ENCODE results near the gene FKBP6. TPM values are rescaled to one million over a fixed set of nuclear protein-coding genes. Genes with fewer than 3 reads are reported as not detected.

FKBP6 gene
- total RNA-seq, 4 donors from 2014 or later = not detected

DNA sequence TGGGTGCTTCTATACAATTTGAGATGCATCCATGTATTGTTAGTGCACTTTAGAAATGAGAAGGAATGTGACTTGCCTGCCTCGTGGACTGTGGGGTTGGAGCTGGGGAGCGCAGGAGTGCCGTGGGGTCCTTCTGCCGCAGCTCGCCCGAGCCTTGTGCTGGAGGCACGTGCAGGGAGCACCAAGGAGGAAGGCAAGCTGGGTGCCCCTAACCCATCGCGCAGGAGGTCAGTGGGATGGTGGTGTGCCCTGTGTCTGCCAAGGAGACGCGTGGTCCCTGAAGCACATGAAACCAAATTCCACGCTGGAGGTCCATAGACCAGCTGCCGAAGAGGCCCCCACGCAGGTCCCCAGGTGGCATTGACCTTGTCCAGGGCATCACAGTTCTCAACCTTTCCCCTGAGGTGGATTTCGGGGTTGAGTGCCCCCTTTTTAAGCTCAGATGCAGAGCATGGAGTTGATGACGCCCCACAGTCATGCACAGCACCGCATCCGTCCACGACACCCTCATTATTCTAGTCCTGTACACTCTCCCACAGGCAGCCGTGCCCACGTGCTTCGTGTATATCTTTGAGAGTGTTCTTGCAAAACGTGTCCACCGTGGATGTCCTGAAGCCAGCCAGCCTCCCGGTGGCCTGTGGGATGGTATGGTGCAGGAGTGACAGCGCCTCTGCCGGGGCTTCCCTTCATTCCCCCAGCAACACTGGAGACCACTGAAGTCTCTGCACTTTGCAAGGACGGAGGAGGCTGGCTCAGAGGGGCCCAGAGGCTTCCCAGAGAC, 35.5 kb downstream of the FKBP6 start:
- peaks cover 0 to 4% (median 2%) of the 10 kb centered on the region in 3 donors for H3K4me1 ChIP-seq
- DNase-seq = no peak
- H3K9me3 ChIP-seq = no peaks in the 10 kb centered on the region
- no peak overlapping the region for H3K27ac ChIP-seq
- 78 to 84% methylated on average over 15 to 17 of the region's 28 CpGs for WGBS, 2 donors
- no peak for TF ChIP-seq POLR2A (IDR thresholded peaks at IDR 0.05)
- TF ChIP-seq CTCF (IDR thresholded peaks at IDR 0.05) = no peak
- no peaks in the 10 kb centered on the region for H3K36me3 ChIP-seq
- peaks cover 0 to 46% (median 0%) of the 10 kb centered on the region in 4 donors for H3K27me3 ChIP-seq
- no peak overlapping the region for H3K4me3 ChIP-seq
- intact Hi-C loops (cut with DNase I) = no loop called here

DNA sequence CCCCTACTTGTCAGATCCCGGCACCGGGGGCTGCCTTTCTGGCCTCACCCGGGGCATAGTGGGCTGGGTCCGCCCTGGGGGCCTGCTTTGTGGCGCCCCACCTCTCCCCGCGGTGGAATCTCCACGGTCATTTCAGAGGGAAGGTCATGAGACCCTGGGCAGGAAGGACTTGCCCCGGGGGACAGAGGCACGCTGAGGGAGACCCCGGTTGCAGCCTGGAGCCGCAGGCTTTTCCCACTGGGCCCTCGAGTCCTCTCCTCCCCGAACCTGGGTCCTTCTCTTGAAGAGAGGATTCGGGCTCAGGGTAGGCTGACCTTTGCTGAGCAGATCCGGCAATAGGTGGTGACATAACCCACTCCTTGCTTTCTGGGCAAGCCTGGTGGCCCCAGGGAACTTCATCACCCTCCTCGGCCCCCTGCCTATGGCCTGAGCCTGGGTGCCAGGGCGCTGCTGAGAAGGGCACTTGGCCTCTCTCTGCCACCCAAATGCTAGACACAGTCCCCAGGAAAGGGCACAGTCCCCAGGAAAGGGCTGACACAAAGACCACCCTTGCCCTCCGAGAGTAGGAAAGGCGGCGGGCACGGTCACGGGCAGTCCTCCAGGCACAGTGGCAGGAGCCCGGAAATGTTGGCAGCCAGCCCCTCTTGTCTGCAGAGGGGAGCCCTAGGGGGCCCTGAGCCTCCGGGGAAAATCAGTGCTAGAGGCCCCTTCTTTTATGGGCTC, 36.2 kb downstream of the FKBP6 start:
- Histone ChIP-seq H3K36me3 (no peaks in the 10 kb centered on the region), H3K9me3 (no peaks in the 10 kb centered on the region), H3K27me3 (peaks cover 0 to 38% (median 0%) of the 10 kb centered on the region in 4 donors), H3K4me3 (no peak overlapping the region), H3K27ac (no peak overlapping the region), H3K4me1 (no peaks in the 10 kb centered on the region)
- intact Hi-C loops (cut with DNase I) = no loop called here
- 0% methylated on average over 1 of the region's 25 CpGs; no CpG with 5 or more reads in 1 of the 2 donors for WGBS, 2 donors
- no peak for DNase-seq
- no peak for TF ChIP-seq CTCF (IDR thresholded peaks at IDR 0.05)
- no peak for TF ChIP-seq POLR2A (IDR thresholded peaks at IDR 0.05)

DNA sequence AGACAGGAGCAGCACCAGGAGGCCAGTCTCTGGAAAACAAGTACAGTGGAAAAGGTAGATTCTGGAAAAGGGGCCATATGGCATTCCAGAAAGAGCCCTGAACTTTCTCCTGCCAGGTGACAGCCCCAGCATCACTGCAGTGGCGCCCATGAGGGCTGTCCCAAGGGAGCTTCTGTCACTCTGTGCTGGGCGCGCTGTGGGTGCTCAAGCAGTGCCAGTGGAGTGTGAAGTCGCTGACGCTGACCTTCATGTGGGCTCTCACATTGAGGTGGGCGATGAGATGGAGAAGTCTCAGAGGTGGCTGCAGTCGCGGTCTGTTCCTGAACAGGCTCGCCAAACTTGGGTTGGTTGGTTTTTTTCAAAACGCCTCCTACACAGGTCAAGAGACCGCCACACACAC, 38.2 kb downstream of the FKBP6 start:
- H3K4me3 ChIP-seq = no peak overlapping the region
- H3K9me3 ChIP-seq = no peaks in the 10 kb centered on the region
- H3K4me1 ChIP-seq = no peaks in the 10 kb centered on the region
- TF ChIP-seq CTCF (IDR thresholded peaks at IDR 0.05) (no peak), POLR2A (IDR thresholded peaks at IDR 0.05) (no peak)
- H3K36me3 ChIP-seq = no peaks in the 10 kb centered on the region
- no peak for DNase-seq
- WGBS, 2 donors = 93% methylated on average over 11 of the region's 11 CpGs; no CpG with 5 or more reads in 1 of the 2 donors
- intact Hi-C loops (cut with DNase I) = no loop called here
- H3K27ac ChIP-seq = no peak overlapping the region
- H3K27me3 ChIP-seq = peaks cover 0 to 30% (median 0%) of the 10 kb centered on the region in 4 donors

DNA sequence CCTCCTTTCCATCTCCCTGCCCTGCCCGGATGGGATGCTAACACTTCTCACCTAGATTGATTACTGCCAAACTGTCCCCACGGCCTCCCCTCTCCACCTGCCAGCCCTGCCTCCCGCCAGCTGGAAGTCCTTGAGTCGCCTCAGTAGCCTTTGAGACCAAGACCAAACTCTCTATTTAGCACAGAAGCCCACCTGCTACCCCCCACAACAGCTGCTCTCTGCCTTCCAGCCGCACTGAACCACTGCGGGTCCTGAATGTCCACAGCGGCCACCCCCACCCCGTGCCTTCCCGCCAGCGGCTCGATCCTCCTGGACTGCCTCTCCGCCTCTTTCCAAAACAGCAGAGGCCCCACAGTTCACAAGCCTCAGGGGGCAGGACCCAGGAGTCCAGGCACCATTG, 39.0 kb downstream of the FKBP6 start:
- H3K9me3 ChIP-seq = no peaks in the 10 kb centered on the region
- H3K4me3 ChIP-seq = no peak overlapping the region
- TF ChIP-seq POLR2A (IDR thresholded peaks at IDR 0.05) (no peak), CTCF (IDR thresholded peaks at IDR 0.05) (no peak)
- H3K27ac ChIP-seq = no peak overlapping the region
- peaks cover 0 to 30% (median 0%) of the 10 kb centered on the region in 4 donors for H3K27me3 ChIP-seq
- no peaks in the 10 kb centered on the region for H3K4me1 ChIP-seq
- no peaks in the 10 kb centered on the region for H3K36me3 ChIP-seq
- intact Hi-C loops (cut with DNase I) = no loop called here
- no peak for DNase-seq
- 72 to 73% methylated on average over 8 to 9 of the region's 12 CpGs for WGBS, 2 donors

DNA sequence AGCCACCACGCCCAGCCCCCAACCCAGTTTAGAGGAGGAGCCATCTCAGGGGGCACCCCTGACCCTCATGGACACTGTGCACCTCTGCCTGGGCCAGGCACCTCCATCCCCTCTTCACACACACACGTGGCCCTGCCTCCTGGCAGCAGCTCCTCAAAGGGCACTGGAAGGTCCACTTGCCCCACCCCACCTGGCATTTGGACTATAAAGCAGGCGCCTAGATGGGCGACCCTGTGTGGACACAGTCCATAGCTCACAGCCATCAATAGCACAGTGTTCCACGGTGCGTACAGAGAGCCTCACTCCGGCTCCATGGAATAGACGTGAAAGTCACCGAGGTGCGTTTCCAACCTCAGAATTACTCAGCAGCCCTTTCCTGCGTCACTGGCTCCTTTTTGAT, 41.0 kb downstream of the FKBP6 start:
- TF ChIP-seq POLR2A (IDR thresholded peaks at IDR 0.05) (no peak), CTCF (IDR thresholded peaks at IDR 0.05) (no peak)
- no peaks in the 10 kb centered on the region for H3K36me3 ChIP-seq
- no peaks in the 10 kb centered on the region for H3K4me1 ChIP-seq
- H3K27ac ChIP-seq = no peak overlapping the region
- WGBS, 2 donors = 80 to 82% methylated on average over 9 of the region's 11 CpGs
- no peak for DNase-seq
- H3K9me3 ChIP-seq = no peaks in the 10 kb centered on the region
- intact Hi-C loops (cut with DNase I) = no loop called here
- H3K4me3 ChIP-seq = no peak overlapping the region
- peaks cover 0 to 19% (median 0%) of the 10 kb centered on the region in 4 donors for H3K27me3 ChIP-seq
